ENCODE data around the gene CTNND1. TPM values are rescaled to one million over a fixed set of nuclear protein-coding genes. Genes with fewer than 3 reads are reported as not detected.
A peak's percentile ranks its signal among the peaks of the same experiment; 100 is the strongest.

CTNND1 gene
- total RNA-seq, 1 donor from 2014 or later, result 179 TPM

DNA sequence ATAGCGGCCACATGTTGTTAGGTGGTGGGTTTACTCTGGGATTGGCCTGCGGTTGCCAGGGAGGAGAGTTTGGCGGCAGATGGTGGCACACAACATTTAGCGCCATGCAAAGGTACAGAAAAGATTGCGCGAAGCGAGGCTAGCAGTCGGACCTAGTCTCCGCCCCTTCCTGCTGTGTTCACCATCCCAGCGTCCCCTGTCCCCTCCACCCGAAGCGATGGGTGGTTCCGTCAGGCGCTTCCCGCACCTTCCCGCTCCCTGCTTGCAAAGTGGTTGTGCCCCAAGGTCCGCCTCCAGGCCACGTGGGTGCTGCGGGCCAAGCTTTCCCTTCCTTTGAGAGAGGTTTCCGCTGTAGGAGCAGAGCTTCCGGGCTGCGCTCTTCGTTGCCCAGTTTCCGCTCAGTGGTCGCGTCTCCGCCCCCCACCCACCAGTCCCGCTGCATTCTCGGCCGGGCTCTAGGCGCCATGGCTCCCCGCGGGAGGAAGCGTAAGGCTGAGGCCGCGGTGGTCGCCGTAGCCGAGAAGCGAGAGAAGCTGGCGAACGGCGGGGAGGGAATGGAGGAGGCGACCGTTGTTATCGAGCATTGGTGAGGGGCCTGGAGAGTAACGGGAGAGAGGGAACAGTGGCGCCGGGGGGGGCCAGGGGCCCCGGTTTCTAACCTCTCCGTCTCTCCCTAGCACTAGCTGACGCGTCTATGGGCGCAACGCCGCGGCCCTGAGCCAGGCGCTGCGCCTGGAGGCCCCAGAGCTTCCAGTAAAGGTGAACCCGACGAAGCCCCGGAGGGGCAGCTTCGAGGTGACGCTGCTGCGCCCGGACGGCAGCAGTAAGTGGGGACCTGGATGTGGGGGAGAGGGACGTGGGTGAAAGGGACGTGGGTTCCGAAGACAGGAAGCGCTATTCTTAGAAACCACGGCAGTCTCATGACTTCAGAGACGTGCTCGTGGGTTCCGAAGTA, 20.2 kb upstream of the CTNND1 start, which contains the start of gene SELENOH:
SELENOH (plus strand) TSS at position 360 of the 955 bp plus-strand sequence; CDS start at position 465, 105 bp downstream.
- Histone ChIP-seq H3K4me1 (peaks cover 20% of the 10 kb centered on the region), H3K36me3 (peaks cover 0 to 41% of the 10 kb centered on the region in 2 donors), H3K9me3 (no peaks in the 10 kb centered on the region), H3K27ac (peak within 1 kb of the TSS; percentile 86), H3K4me3 (peak within 1 kb of the TSS; percentile 71 to 88), H3K27me3 (no peaks in the 10 kb centered on the region)
- TF ChIP-seq CTCF (IDR thresholded peaks at IDR 0.05) (no peak), POLR2AphosphoS5 (IDR thresholded peaks at IDR 0.05; ENCODE audit: insufficient read depth in 1 of 2, low read depth in 1 of 2) (peak; percentile 96), POLR2A (IDR thresholded peaks at IDR 0.05) (peak in 1 of 2 donors; percentile 50)
- peak in 1 of 2 donors; percentile 98 for DNase-seq (ENCODE audit: extremely low spot score in 2 of 2)
- intact Hi-C loops (cut with DNase I), result loop anchor here (10.0 kb wide), 1 partner anchor 53 kb away; no protein-coding TSS in a partner anchor

DNA sequence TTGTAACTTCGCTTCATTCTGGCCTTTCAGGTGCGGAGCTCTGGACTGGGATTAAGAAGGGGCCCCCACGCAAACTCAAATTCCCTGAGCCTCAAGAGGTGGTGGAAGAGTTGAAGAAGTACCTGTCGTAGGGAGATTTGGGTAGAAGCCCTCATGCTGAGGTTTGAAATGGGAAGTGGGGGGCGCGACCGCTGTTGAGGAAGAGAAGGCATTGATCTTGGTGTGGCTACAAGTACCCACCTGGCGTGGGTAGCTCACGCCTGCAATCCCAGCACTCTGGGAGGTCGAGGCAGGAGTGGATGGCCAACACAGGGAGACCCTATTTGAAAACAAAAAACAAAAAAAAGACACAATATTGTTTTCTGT, 19.5 kb upstream of the CTNND1 start:
- TF ChIP-seq POLR2AphosphoS5 (IDR thresholded peaks at IDR 0.05; ENCODE audit: insufficient read depth in 1 of 2, low read depth in 1 of 2), result no peak
- TF ChIP-seq CTCF (IDR thresholded peaks at IDR 0.05), result no peak
- H3K4me3 ChIP-seq, result peak overlapping the region; percentile 71 to 88
- no peaks in the 10 kb centered on the region for H3K27me3 ChIP-seq
- peaks cover 0 to 41% of the 10 kb centered on the region in 2 donors for H3K36me3 ChIP-seq
- peak overlapping the region; percentile 86 for H3K27ac ChIP-seq
- no peaks in the 10 kb centered on the region for H3K9me3 ChIP-seq
- DNase-seq (ENCODE audit: extremely low spot score in 2 of 2), result no peak
- intact Hi-C loops (cut with DNase I), result loop anchor here (10.0 kb wide), 1 partner anchor 53 kb away; no protein-coding TSS in a partner anchor
- peaks cover 20% of the 10 kb centered on the region for H3K4me1 ChIP-seq

DNA sequence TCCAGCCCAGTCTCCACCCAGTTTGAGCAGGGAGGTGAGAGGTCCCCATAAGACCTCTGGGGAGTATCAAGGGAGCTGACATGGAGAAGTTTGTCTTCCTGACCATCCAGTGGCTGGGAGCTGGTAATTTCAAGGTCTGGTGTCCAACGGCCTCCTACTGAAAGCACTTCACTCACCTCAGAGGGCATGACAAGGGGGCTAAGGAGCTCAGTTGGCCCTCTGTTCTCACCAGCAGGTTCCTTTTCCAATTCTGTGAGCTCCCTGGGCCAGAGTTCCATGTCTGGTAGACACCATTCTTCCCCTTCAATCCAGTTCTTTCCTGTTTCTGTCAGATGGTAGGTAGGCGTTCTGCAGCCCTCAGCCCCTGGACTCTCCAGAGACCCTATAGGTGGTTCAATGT, 17.2 kb upstream of the CTNND1 start:
- H3K27me3 ChIP-seq, result no peaks in the 10 kb centered on the region
- DNase-seq (ENCODE audit: extremely low spot score in 2 of 2), result no peak
- intact Hi-C loops (cut with DNase I), result loop anchor here (10.0 kb wide), 1 partner anchor 50 kb away; no protein-coding TSS in a partner anchor
- no peak for TF ChIP-seq POLR2AphosphoS5 (IDR thresholded peaks at IDR 0.05; ENCODE audit: insufficient read depth in 1 of 2, low read depth in 1 of 2)
- TF ChIP-seq CTCF (IDR thresholded peaks at IDR 0.05), result no peak
- no peak for TF ChIP-seq POLR2A (IDR thresholded peaks at IDR 0.05)
- H3K4me3 ChIP-seq, result no peak overlapping the region
- H3K9me3 ChIP-seq, result no peaks in the 10 kb centered on the region
- H3K27ac ChIP-seq, result no peak overlapping the region
- H3K36me3 ChIP-seq, result peaks cover 0 to 24% of the 10 kb centered on the region in 2 donors
- H3K4me1 ChIP-seq, result peaks cover 20% of the 10 kb centered on the region

DNA sequence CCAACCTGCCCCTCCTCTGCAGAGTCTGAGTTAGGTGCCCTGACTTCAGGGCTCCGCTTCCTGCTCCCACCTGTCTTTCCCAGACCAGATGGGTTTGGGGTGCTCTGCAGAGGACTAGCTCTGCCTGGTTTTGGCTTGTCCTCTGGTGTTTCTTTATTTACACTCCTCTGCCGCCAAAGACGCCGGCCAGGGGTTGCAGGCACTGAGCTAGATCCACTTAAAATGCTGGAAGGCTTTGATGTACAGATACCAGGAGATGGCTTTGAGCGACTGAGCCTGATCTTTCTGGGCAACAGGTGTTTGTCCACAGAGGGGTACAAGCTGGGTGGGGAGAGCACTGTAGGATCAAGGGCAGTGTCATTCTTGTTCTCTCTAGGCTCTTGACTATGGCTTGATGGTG, 16.4 kb upstream of the CTNND1 start:
- H3K27ac ChIP-seq, result no peak overlapping the region
- H3K27me3 ChIP-seq, result no peaks in the 10 kb centered on the region
- H3K36me3 ChIP-seq, result peaks cover 0 to 24% of the 10 kb centered on the region in 2 donors
- DNase-seq (ENCODE audit: extremely low spot score in 2 of 2), result no peak
- TF ChIP-seq CTCF (IDR thresholded peaks at IDR 0.05) (no peak), POLR2AphosphoS5 (IDR thresholded peaks at IDR 0.05; ENCODE audit: insufficient read depth in 1 of 2, low read depth in 1 of 2) (no peak), POLR2A (IDR thresholded peaks at IDR 0.05) (no peak)
- peaks cover 20% of the 10 kb centered on the region for H3K4me1 ChIP-seq
- no peak overlapping the region for H3K4me3 ChIP-seq
- intact Hi-C loops (cut with DNase I), result loop anchor here (10.0 kb wide), 1 partner anchor 50 kb away; no protein-coding TSS in a partner anchor
- no peaks in the 10 kb centered on the region for H3K9me3 ChIP-seq
